DMS153 (cell line): ENCODE measurements around the gene RABGGTA.
"Not testable (repeated sequence)": the region's sequence is repeated elsewhere in the genome, so short reads cannot be mapped to it uniquely, and the experiment has no call there.

Source experiments
- DNase-seq: peaks from one replicate; lab custom pipeline; 2025; lab: John Stamatoyannopoulos, UW

The RABGGTA gene

GRCh38 chr14:24260780-24261157 lies 10.6 kb downstream of the RABGGTA start:
- DNase-seq = no peak

GRCh38 chr14:24260026-24260779 lies 11.2 kb downstream of the RABGGTA start:
- DNase-seq = no peak

- DNase-seq = no peak
Observed at GRCh38 chr14:24259282-24260025, 11.9 kb downstream of the RABGGTA start.

GRCh38 chr14:24258548-24259265 lies 12.7 kb downstream of the RABGGTA start:
- DNase-seq = no peak

GRCh38 chr14:24258119-24258518 lies 13.3 kb downstream of the RABGGTA start:
- DNase-seq = no peak

GRCh38 chr14:24256960-24257359 lies 14.4 kb downstream of the RABGGTA start:
- DNase-seq = no peak

GRCh38 chr14:24255931-24256711 lies 15.3 kb downstream of the RABGGTA start:
- DNase-seq = no peak

- DNase-seq = no peak
Observed at GRCh38 chr14:24255438-24255837, 16.0 kb downstream of the RABGGTA start.

- DNase-seq = no peak
Observed at GRCh38 chr14:24254630-24255392, 16.6 kb downstream of the RABGGTA start.

- no peak for DNase-seq
Observed at GRCh38 chr14:24253936-24254335, 17.5 kb downstream of the RABGGTA start.

- DNase-seq = no peak
Observed at GRCh38 chr14:24252289-24253124, 18.9 kb downstream of the RABGGTA start.

GRCh38 chr14:24251880-24252288 lies 19.5 kb downstream of the RABGGTA start:
- no peak for DNase-seq

GRCh38 chr14:24250354-24250753 lies 21.0 kb downstream of the RABGGTA start:
- DNase-seq = no peak

- DNase-seq = no peak
Observed at GRCh38 chr14:24249230-24250021, 22.0 kb downstream of the RABGGTA start.

- no peak for DNase-seq
Observed at GRCh38 chr14:24247422-24247821, 24.0 kb downstream of the RABGGTA start.

- no peak for DNase-seq
Observed at GRCh38 chr14:24246765-24247212, 24.6 kb downstream of the RABGGTA start.

GRCh38 chr14:24245350-24245749 lies 26.0 kb downstream of the RABGGTA start:
- not testable (repeated sequence) for DNase-seq

- DNase-seq = no peak
Observed at GRCh38 chr14:24243336-24243836, 28.0 kb downstream of the RABGGTA start.

GRCh38 chr14:24241829-24242443 lies 29.5 kb downstream of the RABGGTA start:
- peak; percentile 88 for DNase-seq
